Uterus (tissue), 2 donors: ENCODE results near the gene FAM174A.

Experiments used
- POLR2A ChIP-seq, 2 donors: fragments of 450-650 bp; IDR thresholded peaks; one replicate each; pipeline ENCODE4 v1.6.1; 2016; ENCODE audit warnings: antibody characterized with exemption in 2 of 2, mild to moderate bottlenecking in 1 of 2, moderate library complexity in 1 of 2
- TF ChIP-seq, protein P1 (sequence below), 4 experiments: fragments of 200-600 bp in 2 of 4; fragments of 450-650 bp in 2 of 4; sonication (generic) in 2 of 4; IDR thresholded peaks; one replicate each; pipeline ENCODE4 v1.5.1; 2016 to 2019; ENCODE audit warnings: antibody characterized with exemption in 4 of 4, mild to moderate bottlenecking in 2 of 4, moderate library complexity in 1 of 4

DNA sequence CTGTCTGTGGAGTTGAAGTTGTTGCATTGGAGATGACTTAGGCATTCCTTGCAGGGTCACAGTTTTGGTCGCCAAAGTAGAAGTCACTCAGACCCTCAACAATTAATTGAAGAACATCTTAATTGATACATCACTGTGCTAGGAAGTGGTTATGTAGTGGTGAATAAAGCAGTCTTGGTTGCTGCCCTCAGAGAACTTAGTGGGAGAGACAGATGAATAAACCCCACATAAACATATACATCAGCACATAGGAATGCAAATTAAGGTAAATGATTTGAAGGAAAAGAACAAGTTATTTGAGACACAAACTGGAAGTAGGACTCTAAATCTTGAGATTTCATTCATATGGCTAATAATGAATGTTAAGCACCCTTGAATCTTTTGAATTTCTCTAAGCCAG lies 25.7 kb downstream of the FAM174A start:
- TF ChIP-seq POLR2A (IDR thresholded peaks at IDR 0.05): no peak
- TF ChIP-seq, protein P1, sequence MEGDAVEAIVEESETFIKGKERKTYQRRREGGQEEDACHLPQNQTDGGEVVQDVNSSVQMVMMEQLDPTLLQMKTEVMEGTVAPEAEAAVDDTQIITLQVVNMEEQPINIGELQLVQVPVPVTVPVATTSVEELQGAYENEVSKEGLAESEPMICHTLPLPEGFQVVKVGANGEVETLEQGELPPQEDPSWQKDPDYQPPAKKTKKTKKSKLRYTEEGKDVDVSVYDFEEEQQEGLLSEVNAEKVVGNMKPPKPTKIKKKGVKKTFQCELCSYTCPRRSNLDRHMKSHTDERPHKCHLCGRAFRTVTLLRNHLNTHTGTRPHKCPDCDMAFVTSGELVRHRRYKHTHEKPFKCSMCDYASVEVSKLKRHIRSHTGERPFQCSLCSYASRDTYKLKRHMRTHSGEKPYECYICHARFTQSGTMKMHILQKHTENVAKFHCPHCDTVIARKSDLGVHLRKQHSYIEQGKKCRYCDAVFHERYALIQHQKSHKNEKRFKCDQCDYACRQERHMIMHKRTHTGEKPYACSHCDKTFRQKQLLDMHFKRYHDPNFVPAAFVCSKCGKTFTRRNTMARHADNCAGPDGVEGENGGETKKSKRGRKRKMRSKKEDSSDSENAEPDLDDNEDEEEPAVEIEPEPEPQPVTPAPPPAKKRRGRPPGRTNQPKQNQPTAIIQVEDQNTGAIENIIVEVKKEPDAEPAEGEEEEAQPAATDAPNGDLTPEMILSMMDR (IDR thresholded peaks at IDR 0.05): no peak
